HCT116 (cell line): Measurements from ENCODE around the gene IL20RB.

Source experiments
- FOSL1 ChIP-seq: IDR thresholded peaks from 2 replicates; pipeline ENCODE4 v1.6.1; 2012; ENCODE audit warnings: low read depth
- SIN3A ChIP-seq: IDR thresholded peaks from 2 replicates; pipeline ENCODE4 v1.6.1; 2012; ENCODE audit warnings: low read depth
- TF ChIP-seq, protein P1 (sequence below), 3 experiments: fragments of 200-600 bp in 1 of 3; sonication (generic) in 1 of 3; IDR thresholded peaks in 2 of 3; conservative IDR thresholded peaks in 1 of 3; 2 replicates each; pipeline ENCODE4 v1.5.1; 2012 to 2017; ENCODE audit warnings: low read depth in 2 of 3, low read length in 2 of 3, antibody characterized with exemption in 1 of 3, borderline replicate concordance in 1 of 3, control low read depth in 1 of 3, mild to moderate bottlenecking in 1 of 3, mixed read lengths in 1 of 3, mixed run types in 1 of 3, moderate library complexity in 1 of 3; ENCODE audit not compliant: insufficient read depth in 1 of 3

DNA sequence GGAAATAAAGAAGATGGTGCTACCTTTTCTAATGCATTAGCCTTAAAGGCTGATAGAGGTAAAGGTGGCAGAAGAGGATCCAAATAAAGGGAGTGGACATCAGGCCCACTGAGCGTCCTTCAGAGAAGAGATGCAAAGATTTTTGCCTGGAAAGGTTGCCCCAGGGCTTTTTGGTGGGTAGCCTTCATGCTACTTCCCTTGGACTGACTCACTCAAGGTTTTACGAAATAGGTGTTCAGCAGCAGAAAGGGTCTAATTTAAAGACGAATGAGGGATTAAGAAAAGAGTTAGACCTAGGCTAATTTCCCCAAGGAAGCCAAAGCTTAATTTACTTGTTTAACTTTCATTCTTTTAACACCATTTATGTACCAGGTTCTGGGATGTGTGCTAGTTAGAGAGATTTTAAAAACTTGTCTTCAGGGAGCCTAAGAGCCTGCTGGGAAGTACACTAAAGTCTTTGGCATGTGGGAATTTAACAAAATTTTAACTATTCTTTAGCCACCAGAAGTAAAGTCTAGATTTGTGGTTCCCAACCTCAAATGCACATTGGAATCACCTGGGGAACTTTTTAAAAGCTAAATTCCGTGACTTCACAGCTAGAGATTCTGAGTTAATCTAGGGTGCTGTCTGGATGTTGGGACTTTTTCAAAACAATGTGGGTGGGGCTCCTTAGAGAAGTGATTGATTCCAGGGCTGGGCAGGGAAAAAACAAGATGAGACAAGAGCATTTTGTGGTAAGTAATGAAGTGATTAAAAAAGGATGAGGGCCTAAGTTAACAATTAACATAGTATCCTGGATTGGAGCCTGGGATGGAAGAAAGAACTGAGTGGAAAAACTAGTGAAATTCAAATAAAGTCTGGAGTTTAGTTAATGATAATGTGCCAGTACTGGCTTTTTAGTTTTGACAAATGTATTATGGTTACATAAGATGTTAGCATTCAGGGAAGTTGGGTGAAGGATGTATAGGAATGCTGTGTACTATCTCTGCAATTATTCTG is 3.4 kb downstream of the IL20RB start:
- peak; percentile 60 for TF ChIP-seq FOSL1
- TF ChIP-seq, protein P1, sequence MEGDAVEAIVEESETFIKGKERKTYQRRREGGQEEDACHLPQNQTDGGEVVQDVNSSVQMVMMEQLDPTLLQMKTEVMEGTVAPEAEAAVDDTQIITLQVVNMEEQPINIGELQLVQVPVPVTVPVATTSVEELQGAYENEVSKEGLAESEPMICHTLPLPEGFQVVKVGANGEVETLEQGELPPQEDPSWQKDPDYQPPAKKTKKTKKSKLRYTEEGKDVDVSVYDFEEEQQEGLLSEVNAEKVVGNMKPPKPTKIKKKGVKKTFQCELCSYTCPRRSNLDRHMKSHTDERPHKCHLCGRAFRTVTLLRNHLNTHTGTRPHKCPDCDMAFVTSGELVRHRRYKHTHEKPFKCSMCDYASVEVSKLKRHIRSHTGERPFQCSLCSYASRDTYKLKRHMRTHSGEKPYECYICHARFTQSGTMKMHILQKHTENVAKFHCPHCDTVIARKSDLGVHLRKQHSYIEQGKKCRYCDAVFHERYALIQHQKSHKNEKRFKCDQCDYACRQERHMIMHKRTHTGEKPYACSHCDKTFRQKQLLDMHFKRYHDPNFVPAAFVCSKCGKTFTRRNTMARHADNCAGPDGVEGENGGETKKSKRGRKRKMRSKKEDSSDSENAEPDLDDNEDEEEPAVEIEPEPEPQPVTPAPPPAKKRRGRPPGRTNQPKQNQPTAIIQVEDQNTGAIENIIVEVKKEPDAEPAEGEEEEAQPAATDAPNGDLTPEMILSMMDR (IDR thresholded peaks at IDR 0.05 in 2 of 3, conservative IDR thresholded peaks at IDR 0.05 in 1 of 3; ENCODE audit: borderline replicate concordance in 1 of 3, insufficient read depth in 1 of 3, low read depth in 2 of 3, low read length in 2 of 3) = no peak
- no peak for TF ChIP-seq SIN3A
